Thoracic aorta (tissue), 2 donors: ENCODE measurements around the gene DIPK1C. TPM values are rescaled to one million over a fixed set of nuclear protein-coding genes. Genes with fewer than 3 reads are reported as not detected.
"Not testable (repeated sequence)": the region's sequence is repeated elsewhere in the genome, so short reads cannot be mapped to it uniquely, and the experiment has no call there.

Source experiments
- ATAC-seq: fragments of 150-250 bp; one replicate; pipeline ENCODE4 v1.8.0; 2017; ENCODE audit warnings: low read depth; ENCODE audit not compliant: insufficient number of reproducible peaks, low FRiP score
- DNase-seq: peaks from one replicate; pipeline ENCODE4 v3.0.0-alpha.2; 2020; ENCODE audit warnings: low spot score
- H3K27ac ChIP-seq, 2 donors: fragments of 200-600 bp; sonication (generic); 1 replicate in 1 of 2; 2 replicates in 1 of 2; pipeline ENCODE4 v1.5.1; 2016; ENCODE audit warnings: mild to moderate bottlenecking in 2 of 2, moderate library complexity in 2 of 2
- H3K27me3 ChIP-seq: fragments of 200-600 bp; sonication (generic); replicated peaks from 2 replicates; pipeline ENCODE4 v1.6.0; 2016; ENCODE audit warnings: mild to moderate bottlenecking; ENCODE audit not compliant: insufficient read depth
- H3K36me3 ChIP-seq: fragments of 200-600 bp; sonication (generic); one replicate; pipeline ENCODE4 v1.5.1; 2016
- H3K4me1 ChIP-seq, 2 donors: fragments of 200-600 bp; sonication (generic); 1 replicate in 1 of 2; 2 replicates in 1 of 2; pipeline versions ENCODE4 v1.5.1 to v1.6.0; 2016; ENCODE audit warnings: low read depth in 2 of 2, mild to moderate bottlenecking in 1 of 2; ENCODE audit not compliant: control insufficient read depth in 1 of 2
- H3K4me3 ChIP-seq: fragments of 200-600 bp; sonication (generic); 2 replicates; pipeline ENCODE4 v1.5.1; 2016; ENCODE audit warnings: mild to moderate bottlenecking
- H3K9me3 ChIP-seq: fragments of 200-600 bp; sonication (generic); 2 replicates; pipeline ENCODE4 v1.5.1; 2016
- CTCF ChIP-seq: fragments of 200-600 bp; sonication (generic); IDR thresholded peaks from one replicate; pipeline ENCODE4 v1.5.1; 2019; ENCODE audit warnings: antibody characterized with exemption
- total RNA-seq, 2 donors: library from RNA; depleted of rRNA; stranded (reverse); fragments of >200 nt; gene quantifications; one replicate each; pipeline versions ENCODE4 v1.1.0 to v1.2.3, GENCODE V29; 2016

Gene DIPK1C
- total RNA-seq: not detected

DNA sequence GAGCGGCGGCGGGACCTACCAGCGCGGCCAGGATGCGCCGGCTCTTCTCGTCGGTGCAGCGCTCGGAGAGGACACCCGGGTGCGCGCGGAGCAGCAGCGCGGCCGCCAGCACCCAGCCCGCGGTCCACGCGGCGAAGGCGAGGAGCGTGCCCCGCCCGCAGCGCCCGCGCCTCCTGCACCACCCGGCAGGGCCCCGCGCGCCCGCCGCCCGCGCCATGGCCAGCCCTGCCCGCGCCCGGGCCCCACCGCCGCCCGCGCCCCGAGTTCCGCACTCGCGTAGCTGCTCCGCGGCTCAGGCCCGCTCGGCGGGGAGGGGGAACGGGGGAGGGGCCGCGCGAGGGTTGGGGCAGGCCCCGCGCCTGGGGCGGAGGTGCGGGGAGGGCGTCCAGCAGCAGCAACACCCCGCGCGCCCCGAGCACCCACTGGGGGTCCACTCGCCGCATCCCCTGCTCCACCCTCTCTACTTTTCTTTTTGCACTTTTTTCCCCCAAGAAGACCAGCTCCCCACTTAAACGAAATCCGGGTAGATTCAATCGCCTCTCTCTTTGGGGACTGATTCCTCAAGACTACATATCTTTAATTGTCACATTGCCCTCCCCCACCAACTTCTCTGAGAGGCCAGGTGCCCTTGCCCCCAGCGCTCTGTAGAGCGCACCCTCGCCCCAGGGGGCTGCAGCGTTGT is at the start of gene DIPK1C:
DIPK1C (minus strand) TSS at position 266 of the 682 bp plus-strand sequence; CDS start at position 217, 49 bp downstream.
- Histone ChIP-seq H3K9me3 (no peaks in the 10 kb centered on the region), H3K27me3 (no peaks in the 10 kb centered on the region), H3K4me3 (peak within 1 kb of the TSS; percentile 61), H3K27ac (no peak within 1 kb of the TSS), H3K4me1 (peaks cover 7 to 9% of the 10 kb centered on the region in 2 donors), H3K36me3 (no peaks in the 10 kb centered on the region)
- ATAC-seq (no peak), DNase-seq (no peak)
- TF ChIP-seq CTCF: no peak

- ATAC-seq (no peak), DNase-seq (no peak)
- no peaks in the 10 kb centered on the region for H3K27me3 ChIP-seq
- peaks cover 22% of the 10 kb centered on the region for H3K36me3 ChIP-seq
- TF ChIP-seq CTCF: no peak
- no peaks in the 10 kb centered on the region for H3K9me3 ChIP-seq
- H3K4me3 ChIP-seq: no peak overlapping the region
- H3K4me1 ChIP-seq: no peaks in the 10 kb centered on the region
- no peak overlapping the region for H3K27ac ChIP-seq
Observed at GRCh38 chr18:74506448-74507084, 49.5 kb upstream of the DIPK1C start.

GRCh38 chr18:74505776-74506175 is 48.7 kb upstream of the DIPK1C start:
- no peaks in the 10 kb centered on the region for H3K27me3 ChIP-seq
- peaks cover 17% of the 10 kb centered on the region for H3K36me3 ChIP-seq
- ATAC-seq (no peak), DNase-seq (no peak)
- no peak for TF ChIP-seq CTCF
- H3K27ac ChIP-seq: no peak overlapping the region
- H3K4me3 ChIP-seq: no peak overlapping the region
- H3K4me1 ChIP-seq: no peaks in the 10 kb centered on the region
- no peaks in the 10 kb centered on the region for H3K9me3 ChIP-seq

DNA sequence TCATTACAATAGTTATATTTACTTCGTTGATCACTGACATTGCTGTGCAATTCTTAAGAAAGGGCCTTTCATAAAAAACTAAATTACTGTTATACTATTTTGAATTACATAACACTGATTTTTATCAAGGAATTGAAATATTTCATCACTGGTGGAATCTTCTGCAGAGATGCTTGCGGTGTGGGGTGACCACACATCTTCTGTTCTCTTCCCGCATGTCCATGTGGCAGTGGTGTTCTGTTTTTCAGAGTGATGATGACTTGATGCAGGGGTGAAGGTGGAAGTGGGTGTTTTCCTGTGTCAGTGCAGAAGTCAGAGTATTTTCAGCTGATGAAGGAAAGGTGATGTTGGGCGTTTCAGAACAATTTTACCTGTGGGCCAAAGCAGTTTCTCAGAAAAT is 46.0 kb upstream of the DIPK1C start:
- ATAC-seq (no peak), DNase-seq (no peak)
- Histone ChIP-seq H3K36me3 (peaks cover 16% of the 10 kb centered on the region), H3K9me3 (no peaks in the 10 kb centered on the region), H3K4me1 (no peaks in the 10 kb centered on the region), H3K27me3 (no peaks in the 10 kb centered on the region), H3K27ac (no peak overlapping the region), H3K4me3 (no peak overlapping the region)
- no peak for TF ChIP-seq CTCF

GRCh38 chr18:74501386-74501785 is 44.3 kb upstream of the DIPK1C start:
- H3K27ac ChIP-seq: no peak overlapping the region

GRCh38 chr18:74500774-74501173 is 43.7 kb upstream of the DIPK1C start:
- not testable (repeated sequence) for H3K36me3 ChIP-seq, DNase-seq, H3K27ac ChIP-seq

More at GRCh38 chr18:74501386-74501785, 44.3 kb upstream of the DIPK1C start:
- Histone ChIP-seq H3K4me3 (no peak overlapping the region), H3K9me3 (no peaks in the 10 kb centered on the region), H3K4me1 (peaks cover 8 to 9% of the 10 kb centered on the region in 2 donors), H3K27me3 (no peaks in the 10 kb centered on the region), H3K36me3 (peaks cover 10% of the 10 kb centered on the region)
- ATAC-seq (no peak), DNase-seq (no peak)
- TF ChIP-seq CTCF: no peak

More at GRCh38 chr18:74500774-74501173, 43.7 kb upstream of the DIPK1C start:
- not testable (repeated sequence) for H3K4me3 ChIP-seq, H3K4me1 ChIP-seq, H3K9me3 ChIP-seq, ATAC-seq, H3K27me3 ChIP-seq
